Endothelial cell of umbilical vein (primary cell): Measurements from ENCODE around the gene MVB12B. TPM values are rescaled to one million over a fixed set of nuclear protein-coding genes. Genes with fewer than 3 reads are reported as not detected.

Source experiments
- BruUV-seq: library from RNA; stranded (reverse); fragments of 400-500 nt; replicated peaks from 2 replicates; lab custom pipeline; 2021; lab: Mats Ljungman, UMichigan
- CTCF ChIA-PET: fragments of 300-600, 350-600 bp; sonication (Branson Sonifier 250); formaldehyde crosslinking; loops from one replicate; lab custom pipeline; 2021; ENCODE audit warnings: antibody characterized with exemption, inconsistent platforms; lab: Charles Lee
- POLR2A ChIA-PET: fragments of 300-600, 350-600 bp; sonication (Branson Sonifier 250); formaldehyde crosslinking; loops from one replicate; lab custom pipeline; 2021; ENCODE audit warnings: antibody characterized with exemption, inconsistent platforms; lab: Charles Lee
- DNase-seq: peaks from one replicate; pipeline ENCODE4 v3.0.0-alpha.2; 2011; ENCODE audit warnings: low read depth, low spot score
- FAIRE-seq: peaks from 2 replicates; lab custom pipeline; 2011; peaks lifted over from hg19 to GRCh38; lab: Jason Lieb, UNC
- H2AFZ ChIP-seq: 2 replicates; pipeline ENCODE4 v1.6.0; 2012; ENCODE audit warnings: low read depth, low read length, control low read depth, inconsistent platforms
- H3K27ac ChIP-seq: 2 replicates; pipeline ENCODE4 v1.5.1; 2011; ENCODE audit warnings: low read depth, mild to moderate bottlenecking, control low read depth, low read length, moderate library complexity; ENCODE audit not compliant: insufficient read depth
- H3K27me3 ChIP-seq, 2 experiments: 2 replicates each; pipeline versions ENCODE4 v1.6.0 to v1.6.1; 2011; ENCODE audit warnings: low read length in 2 of 2, mixed read lengths in 1 of 2; ENCODE audit not compliant: control insufficient read depth in 2 of 2, insufficient read depth in 2 of 2
- H3K36me3 ChIP-seq, 2 experiments: 2 replicates in 1 of 2; 3 replicates in 1 of 2; pipeline ENCODE4 v1.5.1; 2011; ENCODE audit warnings: low read length in 2 of 2, mild to moderate bottlenecking in 1 of 2, moderate library complexity in 1 of 2; ENCODE audit not compliant: control insufficient read depth in 2 of 2, insufficient read depth in 2 of 2; ENCODE audit errors: extremely low read depth in 1 of 2
- H3K4me1 ChIP-seq: 3 replicates; pipeline ENCODE4 v1.5.1; 2011; ENCODE audit warnings: mild to moderate bottlenecking, low read length; ENCODE audit not compliant: control insufficient read depth, insufficient read depth; ENCODE audit errors: extremely low read depth
- H3K4me2 ChIP-seq: 2 replicates; pipeline ENCODE4 v1.6.1; 2011; ENCODE audit warnings: low read length, control low read depth, mixed read lengths; ENCODE audit not compliant: insufficient read depth
- H3K4me3 ChIP-seq, 3 experiments: fragments of 200-600 bp in 1 of 3; sonication (generic), shearing (Covaris generic) in 1 of 3; replicated peaks in 1 of 3; 2 replicates each; pipeline ENCODE4 v1.5.1; 2011 to 2016; ENCODE audit warnings: control low read depth in 3 of 3, low read length in 3 of 3, mild to moderate bottlenecking in 2 of 3, inconsistent platforms in 1 of 3, low read depth in 1 of 3, moderate library complexity in 1 of 3; ENCODE audit not compliant: insufficient read depth in 1 of 3
- H3K79me2 ChIP-seq: 2 replicates; pipeline ENCODE4 v1.6.0; 2012; ENCODE audit warnings: low read length, inconsistent platforms; ENCODE audit not compliant: control insufficient read depth, insufficient read depth
- H3K9ac ChIP-seq: replicated peaks from 2 replicates; pipeline ENCODE3; 2011; ENCODE audit warnings: low read length, control low read depth; ENCODE audit not compliant: insufficient read depth; ENCODE audit errors: extremely low read depth
- H3K9me1 ChIP-seq: replicated peaks from 3 replicates; pipeline ENCODE4 v1.6.0; 2011; ENCODE audit warnings: mild to moderate bottlenecking, low read length; ENCODE audit not compliant: control insufficient read depth, insufficient read depth; ENCODE audit errors: extremely low read depth
- H3K9me3 ChIP-seq: replicated peaks from 2 replicates; pipeline ENCODE4 v1.5.1; 2012; ENCODE audit warnings: low read length, inconsistent platforms; ENCODE audit not compliant: control insufficient read depth, insufficient read depth
- H4K20me1 ChIP-seq: replicated peaks from 2 replicates; pipeline ENCODE3; 2011; ENCODE audit warnings: mild to moderate bottlenecking, low read length; ENCODE audit not compliant: control insufficient read depth, insufficient read depth; ENCODE audit errors: extremely low read depth
- CTCF ChIP-seq, 2 donors: IDR thresholded peaks; 1 replicate in 1 of 2; 2 replicates in 1 of 2; pipeline ENCODE4 v1.5.1; 2011; ENCODE audit warnings: low read length in 2 of 2, mild to moderate bottlenecking in 2 of 2, moderate library complexity in 2 of 2, control low read depth in 1 of 2, inconsistent platforms in 1 of 2, low read depth in 1 of 2; ENCODE audit not compliant: insufficient read depth in 1 of 2; ENCODE audit errors: extremely low read depth in 1 of 2
- GATA2 ChIP-seq: IDR thresholded peaks from 2 replicates; pipeline ENCODE4 v1.7.0; 2011; ENCODE audit warnings: low read depth, mild to moderate bottlenecking, moderate library complexity, mixed read lengths, low read length; ENCODE audit not compliant: insufficient read length, insufficient read depth
- JUN ChIP-seq: IDR thresholded peaks from 2 replicates; pipeline ENCODE4 v1.6.1; 2011; ENCODE audit warnings: borderline replicate concordance, low read depth; ENCODE audit not compliant: insufficient read length, insufficient read depth
- MYC ChIP-seq: IDR thresholded peaks from one replicate; pipeline ENCODE4 v1.6.1; 2011; ENCODE audit warnings: mild to moderate bottlenecking, low read depth, low read length
- POLR2A ChIP-seq: IDR thresholded peaks from 2 replicates; pipeline ENCODE4 v1.6.1; 2012; ENCODE audit warnings: low read depth, mild to moderate bottlenecking, control low read depth, low read length
- dilution Hi-C: fragments of 300-500 bp; cut with MboI; formaldehyde crosslinking; loops from one replicate; pipeline ENCODE4 v1.15.0; 2019; ENCODE audit warnings: low sequenced_read_pairs; ENCODE audit not compliant: extremely low pct_ligation_motif_present
- intact Hi-C: fragments of 100-400 bp; cut with micrococcal nuclease; formaldehyde crosslinking; loops from one replicate; pipeline ENCODE4 v1.10.0; 2022
- polyA plus RNA-seq, 4 experiments: library from polyadenylated mRNA; depleted of rRNA in 3 of 4; stranded (reverse) in 3 of 4; unstranded in 1 of 4; fragments of >200 nt; gene quantifications; 2 replicates each; pipeline versions ENCODE4 v1.2.1 to v1.2.3, GENCODE V29; 2011 to 2012; ENCODE audit warnings: missing spikeins in 1 of 4
- total RNA-seq: library from RNA; stranded (reverse); gene quantifications from 2 replicates; pipeline ENCODE4 v1.2.3, GENCODE V29; 2021

Gene MVB12B
- total and polyA plus RNA-seq, 2 donors (not counting 3 experiments of a cell fraction or from before 2014, with no cell fraction given): 6.6 to 17.3 TPM

- H3K27me3 ChIP-seq: no peaks in the 10 kb centered on the region
- H2AFZ ChIP-seq: no peak overlapping the region
- DNase-seq (no peak), FAIRE-seq (no peak)
- H3K4me3 ChIP-seq: no peak overlapping the region
- ChIA-PET POLR2A (no interaction called here), CTCF (no interaction called here)
- no TSS peak for BruUV-seq
- H3K4me1 ChIP-seq: no peaks in the 10 kb centered on the region
- H3K9ac ChIP-seq: no peak overlapping the region
- H3K9me3 ChIP-seq: no peaks in the 10 kb centered on the region
- no peaks in the 10 kb centered on the region for H4K20me1 ChIP-seq
- no peak overlapping the region for H3K27ac ChIP-seq
- no peaks in the 10 kb centered on the region for H3K9me1 ChIP-seq
- dilution Hi-C loops: no loop called here
- H3K79me2 ChIP-seq: no peaks in the 10 kb centered on the region
- no peak for TF ChIP-seq MYC
- TF ChIP-seq CTCF (IDR thresholded peaks at IDR 0.05; ENCODE audit: extremely low read depth in 1 of 2, insufficient read depth in 1 of 2, low read depth in 1 of 2, low read length in 2 of 2): no peak
- TF ChIP-seq JUN: no peak
- no peak for TF ChIP-seq POLR2A
- no peaks in the 10 kb centered on the region for H3K36me3 ChIP-seq
- intact Hi-C loops: no loop called here
- no peak overlapping the region for H3K4me2 ChIP-seq
These were observed 221.7 kb downstream of the MVB12B start for GRCh38 chr9:126548312-126548711.

GRCh38 chr9:126549246-126550006 is 222.8 kb downstream of the MVB12B start:
- H3K4me2 ChIP-seq: no peak overlapping the region
- dilution Hi-C loops: no loop called here
- BruUV-seq: no TSS peak
- no peak overlapping the region for H3K27ac ChIP-seq
- H4K20me1 ChIP-seq: no peaks in the 10 kb centered on the region
- H2AFZ ChIP-seq: no peak overlapping the region
- no peaks in the 10 kb centered on the region for H3K4me1 ChIP-seq
- DNase-seq (no peak), FAIRE-seq (no peak)
- ChIA-PET CTCF (interaction anchor here (1.3 to 2.4 kb wide), 2 partner anchors 9 to 11 kb away, joined by 6 to 9 read pairs; no protein-coding TSS in a partner anchor), POLR2A (no interaction called here)
- no peaks in the 10 kb centered on the region for H3K36me3 ChIP-seq
- H3K4me3 ChIP-seq: no peak overlapping the region
- no peaks in the 10 kb centered on the region for H3K79me2 ChIP-seq
- H3K9ac ChIP-seq: no peak overlapping the region
- no peak for TF ChIP-seq GATA2
- no peak for TF ChIP-seq POLR2A
- H3K27me3 ChIP-seq: no peaks in the 10 kb centered on the region
- no peaks in the 10 kb centered on the region for H3K9me1 ChIP-seq
- intact Hi-C loops: no loop called here
- no peaks in the 10 kb centered on the region for H3K9me3 ChIP-seq
